ENCODE measurements around the gene SHOX.
"Not testable (repeated sequence)": the region's sequence is repeated elsewhere in the genome, so short reads cannot be mapped to it uniquely, and the experiment has no call there.

Gene SHOX

GRCh38 chrX:630612-631496 is at the start of gene SHOX:
Gene SHOX (plus strand): TSS chrX:630791. CDS start chrX:630898, 107 bp downstream.
- no peak for DNase-seq (ENCODE audit: low spot score)

- no peak for DNase-seq (ENCODE audit: low spot score)
These were observed 49.5 kb upstream of the SHOX start for GRCh38 chrX:581066-581465.

- DNase-seq (ENCODE audit: low spot score) = no peak
These were observed 48.8 kb upstream of the SHOX start for GRCh38 chrX:581720-582298.

GRCh38 chrX:584572-584971 is 46.0 kb upstream of the SHOX start:
- DNase-seq (ENCODE audit: low spot score) = no peak

- DNase-seq (ENCODE audit: low spot score) = no peak
These were observed 45.3 kb upstream of the SHOX start for GRCh38 chrX:585115-585808.

- no peak for DNase-seq (ENCODE audit: low spot score)
These were observed 44.2 kb upstream of the SHOX start for GRCh38 chrX:586351-586750.

- DNase-seq (ENCODE audit: low spot score) = not testable (repeated sequence)
These were observed 41.3 kb upstream of the SHOX start for GRCh38 chrX:589261-589660.

GRCh38 chrX:590693-591404 is 39.7 kb upstream of the SHOX start:
- no peak for DNase-seq (ENCODE audit: low spot score)

GRCh38 chrX:599837-600715 is 30.5 kb upstream of the SHOX start:
- no peak for DNase-seq (ENCODE audit: low spot score)

- DNase-seq (ENCODE audit: low spot score) = not testable (repeated sequence)
These were observed 27.6 kb upstream of the SHOX start for GRCh38 chrX:603029-603428.

- not testable (repeated sequence) for DNase-seq (ENCODE audit: low spot score)
These were observed 26.0 kb upstream of the SHOX start for GRCh38 chrX:604616-605015.

- DNase-seq (ENCODE audit: low spot score) = not testable (repeated sequence)
These were observed 22.5 kb upstream of the SHOX start for GRCh38 chrX:608088-608487.

- DNase-seq (ENCODE audit: low spot score) = no peak
These were observed 16.5 kb upstream of the SHOX start for GRCh38 chrX:614136-614535.

GRCh38 chrX:617401-617800 is 13.2 kb upstream of the SHOX start:
- DNase-seq (ENCODE audit: low spot score) = no peak

- no peak for DNase-seq (ENCODE audit: low spot score)
These were observed 12.7 kb upstream of the SHOX start for GRCh38 chrX:617891-618290.

- not testable (repeated sequence) for DNase-seq (ENCODE audit: low spot score)
These were observed 12.3 kb upstream of the SHOX start for GRCh38 chrX:618304-618703.

GRCh38 chrX:618761-619450 is 11.7 kb upstream of the SHOX start:
- no peak for DNase-seq (ENCODE audit: low spot score)

GRCh38 chrX:619451-619811 is 11.2 kb upstream of the SHOX start:
- no peak for DNase-seq (ENCODE audit: low spot score)

- DNase-seq (ENCODE audit: low spot score) = no peak
These were observed 10.6 kb upstream of the SHOX start for GRCh38 chrX:619812-620531.

All from HuH-7 (cell line).